ENCODE results near the gene WDR33.
"Not testable (repeated sequence)": the region's sequence is repeated elsewhere in the genome, so short reads cannot be mapped to it uniquely, and the experiment has no call there.

Gene WDR33

GRCh38 chr2:127820080-127820668, 9.2 kb upstream of the WDR33 start:
- H3K4me3 Mint-ChIP-seq = no peak overlapping the region
- DNase-seq (no peak), ATAC-seq (no peak)
- no peaks in the 10 kb centered on the region for H3K4me1 Mint-ChIP-seq
- H3K36me3 Mint-ChIP-seq (ENCODE audit: low read depth) = peaks cover 5% of the 10 kb centered on the region
- no peak overlapping the region for H3K27ac Mint-ChIP-seq
- peaks cover 17% of the 10 kb centered on the region for H3K9me3 Mint-ChIP-seq
- H3K27me3 Mint-ChIP-seq = peaks cover 22% of the 10 kb centered on the region

- H3K27ac Mint-ChIP-seq = no peak overlapping the region
- peaks cover 17% of the 10 kb centered on the region for H3K9me3 Mint-ChIP-seq
- no peaks in the 10 kb centered on the region for H3K4me1 Mint-ChIP-seq
- no peak overlapping the region for H3K4me3 Mint-ChIP-seq
- peaks cover 22% of the 10 kb centered on the region for H3K27me3 Mint-ChIP-seq
- H3K36me3 Mint-ChIP-seq (ENCODE audit: low read depth) = peaks cover 5% of the 10 kb centered on the region
- ATAC-seq = no peak
- no peak for DNase-seq
Observed at GRCh38 chr2:127818794-127819425, 7.9 kb upstream of the WDR33 start.

- Mint-ChIP-seq H3K36me3 (ENCODE audit: low read depth) (peaks cover 5% of the 10 kb centered on the region), H3K9me3 (peaks cover 17% of the 10 kb centered on the region), H3K27me3 (peaks cover 22% of the 10 kb centered on the region), H3K4me3 (no peak overlapping the region), H3K27ac (no peak overlapping the region), H3K4me1 (no peaks in the 10 kb centered on the region)
- ATAC-seq = no peak
- DNase-seq = no peak
Observed at GRCh38 chr2:127818241-127818640, 7.3 kb upstream of the WDR33 start.

- Mint-ChIP-seq H3K27ac (no peak overlapping the region), H3K4me3 (no peak overlapping the region), H3K36me3 (ENCODE audit: low read depth) (peaks cover 14% of the 10 kb centered on the region), H3K4me1 (peaks cover 16% of the 10 kb centered on the region), H3K27me3 (peaks cover 22% of the 10 kb centered on the region), H3K9me3 (peaks cover 7% of the 10 kb centered on the region)
- no peak for DNase-seq
- no peak for ATAC-seq
Observed at GRCh38 chr2:127814677-127815076, 3.7 kb upstream of the WDR33 start.

GRCh38 chr2:127812441-127812840, 1.5 kb upstream of the WDR33 start:
- DNase-seq, H3K9me3 Mint-ChIP-seq, ATAC-seq, H3K27ac Mint-ChIP-seq, H3K27me3 Mint-ChIP-seq: not testable (repeated sequence)
- Mint-ChIP-seq H3K36me3 (ENCODE audit: low read depth) (peaks cover 18% of the 10 kb centered on the region), H3K4me1 (peaks cover 34% of the 10 kb centered on the region), H3K4me3 (peak overlapping the region; percentile 94)

GRCh38 chr2:127811397-127812321, 688 bp upstream of the WDR33 start:
- no peak for DNase-seq
- peak overlapping the region; percentile 99 for H3K27ac Mint-ChIP-seq
- peak; percentile 44 for ATAC-seq
- H3K4me1 Mint-ChIP-seq = peaks cover 40% of the 10 kb centered on the region
- H3K9me3 Mint-ChIP-seq = no peaks in the 10 kb centered on the region
- H3K36me3 Mint-ChIP-seq (ENCODE audit: low read depth) = peaks cover 20% of the 10 kb centered on the region
- peaks cover 3% of the 10 kb centered on the region for H3K27me3 Mint-ChIP-seq
- H3K4me3 Mint-ChIP-seq = peak overlapping the region; percentile 94

- Mint-ChIP-seq H3K4me3 (peak overlapping the region; percentile 94), H3K27me3 (no peaks in the 10 kb centered on the region), H3K27ac (peak overlapping the region; percentile 99), H3K4me1 (peaks cover 54% of the 10 kb centered on the region), H3K9me3 (no peaks in the 10 kb centered on the region), H3K36me3 (ENCODE audit: low read depth) (peaks cover 24% of the 10 kb centered on the region)
- DNase-seq = no peak
- no peak for ATAC-seq
Observed at GRCh38 chr2:127810156-127810618, 784 bp downstream of the WDR33 start.

- peaks cover 31% of the 10 kb centered on the region for H3K36me3 Mint-ChIP-seq (ENCODE audit: low read depth)
- peak overlapping the region; percentile 71 for H3K27ac Mint-ChIP-seq
- DNase-seq (no peak), ATAC-seq (no peak)
- H3K4me1 Mint-ChIP-seq = peaks cover 65% of the 10 kb centered on the region
- peak overlapping the region; percentile 72 for H3K4me3 Mint-ChIP-seq
- H3K9me3 Mint-ChIP-seq = no peaks in the 10 kb centered on the region
- H3K27me3 Mint-ChIP-seq = no peaks in the 10 kb centered on the region
Observed at GRCh38 chr2:127807678-127808353, 3.2 kb downstream of the WDR33 start.

GRCh38 chr2:127806860-127807259, 4.1 kb downstream of the WDR33 start:
- ATAC-seq, H3K9me3 Mint-ChIP-seq, H3K27me3 Mint-ChIP-seq, DNase-seq, H3K4me3 Mint-ChIP-seq: not testable (repeated sequence)
- H3K4me1 Mint-ChIP-seq = peaks cover 63% of the 10 kb centered on the region
- H3K27ac Mint-ChIP-seq = peak overlapping the region; percentile 59
- peaks cover 33% of the 10 kb centered on the region for H3K36me3 Mint-ChIP-seq (ENCODE audit: low read depth)

GRCh38 chr2:127805491-127805890, 5.5 kb downstream of the WDR33 start:
- ATAC-seq (no peak), DNase-seq (no peak)
- Mint-ChIP-seq H3K27ac (no peak overlapping the region), H3K36me3 (ENCODE audit: low read depth) (peaks cover 36% of the 10 kb centered on the region), H3K9me3 (no peaks in the 10 kb centered on the region), H3K4me1 (peaks cover 67% of the 10 kb centered on the region), H3K4me3 (no peak overlapping the region), H3K27me3 (no peaks in the 10 kb centered on the region)

GRCh38 chr2:127799926-127800325, 11.0 kb downstream of the WDR33 start:
- Mint-ChIP-seq H3K4me1 (peaks cover 69% of the 10 kb centered on the region), H3K4me3 (no peak overlapping the region), H3K27me3 (no peaks in the 10 kb centered on the region), H3K9me3 (no peaks in the 10 kb centered on the region), H3K27ac (no peak overlapping the region), H3K36me3 (ENCODE audit: low read depth) (peaks cover 47% of the 10 kb centered on the region)
- DNase-seq (no peak), ATAC-seq (no peak)

GRCh38 chr2:127796389-127796788, 14.6 kb downstream of the WDR33 start:
- Mint-ChIP-seq H3K9me3 (no peaks in the 10 kb centered on the region), H3K27ac (peak overlapping the region; percentile 13), H3K4me1 (peaks cover 67% of the 10 kb centered on the region), H3K36me3 (ENCODE audit: low read depth) (peaks cover 46% of the 10 kb centered on the region), H3K27me3 (no peaks in the 10 kb centered on the region), H3K4me3 (no peak overlapping the region)
- no peak for ATAC-seq
- DNase-seq = no peak

GRCh38 chr2:127794901-127795300, 16.1 kb downstream of the WDR33 start:
- ATAC-seq = not testable (repeated sequence)
- H3K4me1 Mint-ChIP-seq = peaks cover 62% of the 10 kb centered on the region

GRCh38 chr2:127792805-127793204, 18.2 kb downstream of the WDR33 start:
- no peak for DNase-seq
- H3K27ac Mint-ChIP-seq = no peak overlapping the region
- peaks cover 36% of the 10 kb centered on the region for H3K36me3 Mint-ChIP-seq (ENCODE audit: low read depth)

More at GRCh38 chr2:127794901-127795300, 16.1 kb downstream of the WDR33 start:
- H3K27me3 Mint-ChIP-seq, H3K27ac Mint-ChIP-seq, H3K9me3 Mint-ChIP-seq, H3K4me3 Mint-ChIP-seq, DNase-seq: not testable (repeated sequence)
- peaks cover 39% of the 10 kb centered on the region for H3K36me3 Mint-ChIP-seq (ENCODE audit: low read depth)

More at GRCh38 chr2:127792805-127793204, 18.2 kb downstream of the WDR33 start:
- peaks cover 5% of the 10 kb centered on the region for H3K9me3 Mint-ChIP-seq
- no peaks in the 10 kb centered on the region for H3K27me3 Mint-ChIP-seq
- H3K4me1 Mint-ChIP-seq = peaks cover 46% of the 10 kb centered on the region
- H3K4me3 Mint-ChIP-seq = no peak overlapping the region
- ATAC-seq = no peak
